SK-N-DZ (cell line): ENCODE results near the gene ATP5IF1.

Experiments used
- DNase-seq: peaks from one replicate; pipeline ENCODE4 v3.0.0-alpha.2; 2015; ENCODE audit warnings: low spot score

Gene ATP5IF1

GRCh38 chr1:28265577-28265976, 29.7 kb downstream of the ATP5IF1 start:
- no peak for DNase-seq

GRCh38 chr1:28266920-28267322, 31.0 kb downstream of the ATP5IF1 start:
- no peak for DNase-seq

GRCh38 chr1:28267633-28268032, 31.7 kb downstream of the ATP5IF1 start:
- no peak for DNase-seq

DNA sequence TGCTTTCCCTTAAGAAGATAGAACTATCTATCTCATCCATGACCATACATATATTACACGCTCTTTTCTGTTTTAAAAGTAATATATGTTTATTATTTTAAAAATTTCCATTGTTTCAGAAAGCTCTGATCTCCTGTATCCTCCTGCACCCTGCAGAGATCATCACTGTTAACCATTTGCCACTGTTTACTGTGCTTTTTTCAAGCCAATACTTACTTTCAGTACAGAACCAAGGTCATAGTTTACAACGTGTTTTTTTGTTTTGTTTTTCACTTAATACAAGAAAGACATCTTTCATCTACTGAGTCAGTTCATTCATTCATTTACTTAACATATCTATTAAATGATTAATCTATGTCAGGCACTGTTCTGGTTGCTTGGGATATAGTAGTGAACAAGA, 33.6 kb downstream of the ATP5IF1 start:
- no peak for DNase-seq

GRCh38 chr1:28272215-28272852, 36.4 kb downstream of the ATP5IF1 start:
- DNase-seq, result no peak

GRCh38 chr1:28273216-28273860, 37.4 kb downstream of the ATP5IF1 start:
- no peak for DNase-seq

GRCh38 chr1:28278763-28279162, 42.8 kb downstream of the ATP5IF1 start:
- no peak for DNase-seq

DNA sequence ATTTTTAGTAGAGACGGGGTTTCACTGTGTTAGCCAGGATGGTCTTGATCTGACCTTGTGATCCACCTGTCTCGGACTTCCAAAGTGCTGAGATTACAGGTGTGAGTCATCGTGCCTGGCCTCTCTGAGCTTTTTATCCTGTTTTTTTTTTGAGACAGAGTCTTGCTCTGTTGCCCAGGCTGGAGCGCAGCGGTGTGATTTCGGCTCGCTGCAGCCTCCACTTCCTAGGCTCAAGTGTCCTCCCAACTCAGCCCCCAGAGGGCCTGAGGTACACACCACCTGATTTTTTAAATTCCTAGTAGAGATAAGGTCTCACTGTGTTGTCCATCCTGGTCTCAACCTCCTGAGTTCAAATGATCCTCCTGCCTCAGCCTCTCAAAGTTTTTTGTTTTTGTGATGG, 43.8 kb downstream of the ATP5IF1 start:
- DNase-seq, result no peak

DNA sequence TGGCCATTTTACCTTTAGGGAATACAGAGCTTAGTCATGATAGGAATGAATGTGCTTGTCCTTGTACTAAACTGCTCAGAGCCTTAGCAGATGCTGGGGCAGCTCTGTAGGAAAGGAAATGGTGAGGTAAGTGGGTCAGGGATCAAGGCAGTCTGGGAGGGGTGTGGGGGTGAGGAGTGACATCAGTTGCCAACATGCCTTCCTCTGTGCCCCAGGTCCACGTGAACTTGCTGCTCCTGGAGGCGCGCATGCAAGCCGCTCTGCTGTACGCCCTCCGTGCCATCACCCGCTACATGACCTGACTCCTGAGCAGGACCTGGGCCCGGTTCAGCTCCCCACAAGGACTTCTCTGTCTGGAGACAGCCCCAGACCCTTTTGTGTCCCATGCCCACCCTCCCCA, 44.6 kb downstream of the ATP5IF1 start:
- DNase-seq, result no peak

- DNase-seq, result no peak
These were observed 45.1 kb downstream of the ATP5IF1 start for GRCh38 chr1:28280977-28281381.

DNA sequence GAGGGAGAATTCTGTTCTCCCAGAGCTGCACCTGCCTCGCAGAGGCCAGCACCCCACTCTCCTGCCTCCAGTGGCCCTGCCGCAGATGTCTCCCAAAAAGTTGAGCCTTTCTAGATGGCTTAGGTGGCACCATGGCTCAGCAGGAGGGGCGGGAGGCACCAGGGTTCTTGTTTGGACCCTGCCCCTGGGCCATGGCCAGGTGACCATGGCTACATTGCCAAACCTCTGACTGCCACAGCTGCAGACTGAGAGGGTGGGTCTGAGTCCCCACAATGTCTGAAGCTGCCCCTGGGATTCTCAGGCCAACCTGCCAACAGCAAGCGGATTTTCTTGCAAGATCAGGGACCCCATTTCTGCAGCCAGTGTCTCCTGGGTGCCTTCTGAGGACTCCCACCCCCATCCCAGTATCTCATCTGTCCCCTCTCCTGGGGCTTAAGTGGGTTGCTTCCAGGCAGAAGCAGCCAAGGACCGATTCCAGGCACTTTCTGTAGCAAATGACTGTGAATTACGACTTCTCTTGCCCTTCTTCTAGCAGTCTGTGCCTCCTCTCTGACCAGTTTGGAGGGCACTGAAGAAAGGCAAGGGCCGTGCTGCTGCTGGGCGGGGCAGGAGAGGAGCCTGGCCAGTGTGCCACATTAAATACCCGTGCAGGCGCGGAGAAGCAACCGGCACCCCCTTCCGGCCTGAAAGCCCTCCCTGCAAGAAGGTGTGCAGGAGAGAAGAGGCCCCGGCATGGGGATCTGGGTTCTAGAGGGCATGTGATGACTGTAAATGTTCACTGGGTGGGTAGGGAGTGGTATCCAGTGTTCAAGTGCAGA, 45.9 kb downstream of the ATP5IF1 start:
- no peak for DNase-seq

GRCh38 chr1:28282426-28283407, 46.8 kb downstream of the ATP5IF1 start:
- DNase-seq, result no peak

- no peak for DNase-seq
These were observed 50.2 kb downstream of the ATP5IF1 start for GRCh38 chr1:28286111-28286510.
